ENCODE data around the gene GRIFIN.

DNA sequence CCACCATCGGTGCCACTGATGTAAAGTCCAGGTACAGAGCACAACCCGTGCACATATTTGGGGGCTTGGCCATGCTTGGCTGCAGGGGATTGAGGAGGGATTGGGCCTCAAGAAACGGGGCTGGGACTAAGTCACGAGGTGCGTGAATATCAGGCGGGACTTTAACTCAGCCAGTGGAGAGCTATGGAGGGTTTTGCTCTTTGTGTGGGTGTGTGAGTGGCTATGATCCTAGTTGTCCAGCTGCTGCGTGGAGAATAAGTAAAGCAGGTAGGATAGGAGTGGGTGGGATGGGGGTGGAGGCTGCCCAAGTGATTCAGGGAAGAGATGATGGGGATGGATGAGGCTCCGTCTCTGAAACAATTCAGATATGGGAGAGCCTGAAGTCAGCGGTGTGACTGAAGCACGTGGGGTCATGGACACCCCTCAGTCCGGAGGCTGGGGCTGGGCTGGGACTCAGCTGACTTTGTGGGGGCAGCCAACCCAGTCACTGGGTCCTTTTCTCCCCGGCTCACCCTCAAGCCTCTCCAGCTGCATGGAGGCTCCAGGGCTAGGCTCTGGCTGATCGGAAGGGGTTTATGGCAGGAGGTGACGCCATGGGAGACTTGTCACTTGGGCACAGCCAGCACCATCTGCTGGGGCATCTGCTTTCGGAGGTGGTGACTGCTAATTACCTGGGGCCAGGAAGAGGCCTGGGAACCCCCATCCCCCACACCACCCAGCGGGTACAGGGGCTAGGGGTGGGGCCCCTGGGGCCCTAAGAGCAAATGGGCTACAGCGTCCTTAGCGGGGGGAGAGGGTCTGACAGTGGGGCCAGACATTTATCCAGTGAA lies 41.7 kb upstream of the GRIFIN start:
- TF ChIP-seq, protein P1, sequence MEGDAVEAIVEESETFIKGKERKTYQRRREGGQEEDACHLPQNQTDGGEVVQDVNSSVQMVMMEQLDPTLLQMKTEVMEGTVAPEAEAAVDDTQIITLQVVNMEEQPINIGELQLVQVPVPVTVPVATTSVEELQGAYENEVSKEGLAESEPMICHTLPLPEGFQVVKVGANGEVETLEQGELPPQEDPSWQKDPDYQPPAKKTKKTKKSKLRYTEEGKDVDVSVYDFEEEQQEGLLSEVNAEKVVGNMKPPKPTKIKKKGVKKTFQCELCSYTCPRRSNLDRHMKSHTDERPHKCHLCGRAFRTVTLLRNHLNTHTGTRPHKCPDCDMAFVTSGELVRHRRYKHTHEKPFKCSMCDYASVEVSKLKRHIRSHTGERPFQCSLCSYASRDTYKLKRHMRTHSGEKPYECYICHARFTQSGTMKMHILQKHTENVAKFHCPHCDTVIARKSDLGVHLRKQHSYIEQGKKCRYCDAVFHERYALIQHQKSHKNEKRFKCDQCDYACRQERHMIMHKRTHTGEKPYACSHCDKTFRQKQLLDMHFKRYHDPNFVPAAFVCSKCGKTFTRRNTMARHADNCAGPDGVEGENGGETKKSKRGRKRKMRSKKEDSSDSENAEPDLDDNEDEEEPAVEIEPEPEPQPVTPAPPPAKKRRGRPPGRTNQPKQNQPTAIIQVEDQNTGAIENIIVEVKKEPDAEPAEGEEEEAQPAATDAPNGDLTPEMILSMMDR (conservative IDR thresholded peaks at IDR 0.05; ENCODE audit: low read length): no peak
- no peak for TF ChIP-seq EZH2phosphoT487 (IDR thresholded peaks at IDR 0.05; ENCODE audit: borderline replicate concordance)
